T-helper 2 cell treated with Interferon-gamma antibody and Interleukin-4, amounts not matched to agents 5 μg/mL and 100 μg/mL, for 36 hours (primary cell): ENCODE results near the gene MEIS1.

Source experiments
- DNase-seq: peaks from one replicate; pipeline ENCODE4 v3.0.0; 2021; ENCODE audit warnings: low spot score
- H3K27ac Mint-ChIP-seq: one replicate; pipeline ENCODE4 v1.8.0; 2021; ENCODE audit warnings: mild to moderate bottlenecking, mixed read lengths
- H3K27me3 Mint-ChIP-seq: one replicate; pipeline ENCODE4 v1.8.0; 2021; ENCODE audit warnings: low read depth, mixed read lengths
- H3K36me3 Mint-ChIP-seq: one replicate; pipeline ENCODE4 v1.8.0; 2021; ENCODE audit warnings: low read depth, mixed read lengths
- H3K4me1 Mint-ChIP-seq: one replicate; pipeline ENCODE4 v1.8.0; 2021; ENCODE audit warnings: low read depth, mixed read lengths
- H3K4me3 Mint-ChIP-seq: one replicate; pipeline ENCODE4 v1.8.0; 2022; ENCODE audit warnings: mild to moderate bottlenecking, moderate library complexity, mixed read lengths
- H3K9me3 Mint-ChIP-seq: one replicate; pipeline ENCODE4 v1.8.0; 2021; ENCODE audit warnings: mixed read lengths

MEIS1 gene

DNA sequence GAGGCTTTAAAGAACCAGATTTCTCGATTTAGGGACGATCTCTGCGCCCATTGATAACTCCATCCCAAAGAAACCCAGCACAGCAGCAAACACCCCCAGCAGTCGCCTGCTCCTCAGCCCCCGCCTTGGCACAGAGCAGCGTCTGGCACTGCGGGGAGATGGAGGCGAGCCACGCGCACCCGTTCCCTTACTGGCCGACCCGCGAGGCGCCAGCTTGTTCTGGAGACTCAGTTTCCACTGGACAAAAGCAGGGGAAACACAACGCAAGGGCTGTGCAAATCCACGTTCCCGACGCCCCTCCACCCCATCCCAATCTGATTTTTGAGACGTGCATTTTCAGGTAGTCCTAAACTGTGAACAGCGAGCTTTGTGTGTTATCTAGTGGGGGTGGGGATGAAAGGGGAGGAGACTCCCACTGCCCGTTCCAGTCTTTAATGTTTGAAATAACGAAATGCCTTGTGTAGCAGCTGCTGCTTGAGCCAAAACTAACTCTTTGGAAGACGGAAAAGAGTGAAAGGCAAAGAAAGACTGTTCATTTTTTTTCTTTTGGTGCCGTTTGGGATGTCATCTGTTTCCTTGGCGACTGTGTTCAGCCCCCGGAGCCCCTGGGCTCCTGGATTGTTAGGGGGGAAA, 143.2 kb downstream of the MEIS1 start:
- Mint-ChIP-seq H3K27me3 (peaks cover 67% of the 10 kb centered on the region), H3K4me3 (no peak overlapping the region), H3K9me3 (no peaks in the 10 kb centered on the region), H3K4me1 (peaks cover 2% of the 10 kb centered on the region), H3K27ac (no peak overlapping the region), H3K36me3 (no peaks in the 10 kb centered on the region)
- no peak for DNase-seq

DNA sequence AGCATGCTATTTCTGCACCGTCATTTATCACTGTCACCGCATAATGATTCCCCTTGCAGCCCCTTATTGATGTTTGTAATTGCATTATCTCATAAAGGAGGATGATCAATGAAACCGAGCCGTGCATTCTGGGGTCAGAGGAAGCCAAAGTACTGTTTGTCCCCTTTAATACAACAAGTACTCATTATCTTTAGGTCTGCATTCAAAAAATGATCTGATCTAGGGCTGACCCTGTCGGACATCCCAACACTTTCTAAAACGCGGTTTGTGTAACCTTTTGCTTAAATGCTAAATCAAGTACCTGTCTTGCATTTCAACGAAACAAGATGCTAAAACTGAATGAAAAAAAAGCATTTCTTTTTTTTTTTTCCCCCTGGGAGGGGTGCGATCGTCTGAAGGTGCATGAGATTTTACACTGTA, 143.8 kb downstream of the MEIS1 start:
- Mint-ChIP-seq H3K27ac (no peak overlapping the region), H3K4me3 (no peak overlapping the region), H3K4me1 (peaks cover 2% of the 10 kb centered on the region), H3K27me3 (peaks cover 65% of the 10 kb centered on the region), H3K36me3 (no peaks in the 10 kb centered on the region), H3K9me3 (no peaks in the 10 kb centered on the region)
- DNase-seq: no peak

DNA sequence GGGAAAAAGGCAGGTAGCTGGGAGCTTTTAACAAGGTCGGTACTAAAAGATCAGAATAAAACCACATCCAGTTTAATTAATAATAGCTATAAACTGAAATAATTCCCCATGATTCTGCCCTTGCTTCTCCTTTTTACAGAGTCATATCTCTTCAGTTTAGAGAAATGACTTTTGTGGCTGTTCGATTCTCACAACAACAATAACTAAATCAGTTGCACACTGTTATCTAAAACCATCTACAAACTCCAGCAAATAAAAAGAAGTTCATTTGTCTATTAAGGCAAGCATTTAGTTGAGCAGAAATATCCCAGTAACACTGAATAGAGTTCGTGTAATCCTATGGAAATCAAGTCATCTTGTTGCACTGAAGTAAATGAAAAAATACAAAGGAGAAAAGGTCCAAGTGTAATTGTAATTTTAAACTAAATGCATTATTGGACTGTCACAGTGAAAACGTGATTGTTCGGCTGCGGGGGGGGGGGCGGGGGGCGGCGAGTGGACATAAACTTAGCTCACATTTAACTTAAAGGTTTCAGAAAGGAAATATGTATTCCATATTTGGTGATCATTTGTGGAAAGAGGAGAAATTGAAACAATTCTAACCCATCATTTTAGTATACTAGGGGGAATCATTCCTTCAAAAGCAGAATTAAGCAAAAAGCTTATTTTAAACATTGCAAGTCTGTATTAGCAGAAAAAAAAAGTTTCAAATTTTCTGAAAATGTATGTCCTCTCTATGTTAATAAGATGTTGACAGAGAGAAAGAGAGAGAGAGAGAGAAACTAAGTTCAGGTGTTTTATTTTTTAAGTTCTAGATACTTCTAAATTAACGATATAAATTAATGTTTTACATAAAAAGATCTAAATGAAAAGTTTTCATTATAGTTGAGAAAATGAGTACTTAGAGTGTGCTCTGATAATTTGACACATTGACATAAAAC, 144.5 kb downstream of the MEIS1 start:
- H3K9me3 Mint-ChIP-seq: no peaks in the 10 kb centered on the region
- H3K4me1 Mint-ChIP-seq: peaks cover 2% of the 10 kb centered on the region
- H3K27me3 Mint-ChIP-seq: peaks cover 59% of the 10 kb centered on the region
- DNase-seq: no peak
- H3K27ac Mint-ChIP-seq: no peak overlapping the region
- H3K4me3 Mint-ChIP-seq: no peak overlapping the region
- H3K36me3 Mint-ChIP-seq: no peaks in the 10 kb centered on the region

DNA sequence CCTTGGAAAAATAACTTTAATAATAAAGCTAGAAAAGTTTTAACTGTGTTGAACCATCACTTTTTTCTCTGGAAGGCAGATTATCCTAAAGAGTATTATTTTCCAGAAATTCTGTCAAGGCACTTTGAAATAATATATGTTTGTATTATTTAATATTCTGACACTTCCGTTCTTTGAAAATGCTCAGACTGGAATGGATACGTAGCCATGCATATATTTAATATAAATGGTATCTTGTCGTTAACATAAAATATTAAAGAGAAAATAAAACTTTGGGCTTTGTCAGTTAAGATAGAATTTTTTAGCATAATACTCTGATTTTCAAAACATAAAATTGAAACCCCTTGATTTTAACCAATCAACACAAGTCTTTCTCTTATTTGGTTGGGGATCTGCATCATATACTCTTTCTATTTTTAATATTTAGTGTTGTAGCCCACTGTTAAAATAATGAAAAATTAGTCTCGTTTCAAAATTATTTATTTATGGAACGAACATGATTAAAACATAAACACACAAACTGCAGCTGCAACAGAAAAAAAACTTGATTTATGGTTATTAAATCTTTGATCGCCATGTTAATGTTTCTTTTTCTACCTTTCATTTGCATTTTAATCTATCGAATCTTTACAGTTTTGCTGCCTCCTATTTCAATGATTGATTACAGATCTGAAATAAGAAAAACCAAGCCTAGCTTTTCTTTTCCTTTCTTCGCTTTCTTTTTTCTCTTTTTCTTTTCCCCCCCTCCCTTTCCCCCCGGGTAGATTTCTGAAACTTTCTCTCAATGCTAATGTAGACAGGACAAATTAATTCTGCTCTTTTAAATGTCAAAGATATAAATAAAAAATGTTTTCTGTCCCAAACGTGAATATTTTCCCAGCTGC, 145.5 kb downstream of the MEIS1 start:
- no peaks in the 10 kb centered on the region for H3K9me3 Mint-ChIP-seq
- H3K36me3 Mint-ChIP-seq: no peaks in the 10 kb centered on the region
- H3K4me3 Mint-ChIP-seq: no peak overlapping the region
- DNase-seq: no peak
- H3K27me3 Mint-ChIP-seq: peaks cover 50% of the 10 kb centered on the region
- peaks cover 2% of the 10 kb centered on the region for H3K4me1 Mint-ChIP-seq
- H3K27ac Mint-ChIP-seq: no peak overlapping the region

GRCh38 chr2:66581339-66582103, 146.6 kb downstream of the MEIS1 start:
- Mint-ChIP-seq H3K36me3 (no peaks in the 10 kb centered on the region), H3K27ac (no peak overlapping the region), H3K27me3 (peaks cover 48% of the 10 kb centered on the region), H3K4me1 (peaks cover 2% of the 10 kb centered on the region), H3K9me3 (no peaks in the 10 kb centered on the region), H3K4me3 (no peak overlapping the region)
- no peak for DNase-seq

DNA sequence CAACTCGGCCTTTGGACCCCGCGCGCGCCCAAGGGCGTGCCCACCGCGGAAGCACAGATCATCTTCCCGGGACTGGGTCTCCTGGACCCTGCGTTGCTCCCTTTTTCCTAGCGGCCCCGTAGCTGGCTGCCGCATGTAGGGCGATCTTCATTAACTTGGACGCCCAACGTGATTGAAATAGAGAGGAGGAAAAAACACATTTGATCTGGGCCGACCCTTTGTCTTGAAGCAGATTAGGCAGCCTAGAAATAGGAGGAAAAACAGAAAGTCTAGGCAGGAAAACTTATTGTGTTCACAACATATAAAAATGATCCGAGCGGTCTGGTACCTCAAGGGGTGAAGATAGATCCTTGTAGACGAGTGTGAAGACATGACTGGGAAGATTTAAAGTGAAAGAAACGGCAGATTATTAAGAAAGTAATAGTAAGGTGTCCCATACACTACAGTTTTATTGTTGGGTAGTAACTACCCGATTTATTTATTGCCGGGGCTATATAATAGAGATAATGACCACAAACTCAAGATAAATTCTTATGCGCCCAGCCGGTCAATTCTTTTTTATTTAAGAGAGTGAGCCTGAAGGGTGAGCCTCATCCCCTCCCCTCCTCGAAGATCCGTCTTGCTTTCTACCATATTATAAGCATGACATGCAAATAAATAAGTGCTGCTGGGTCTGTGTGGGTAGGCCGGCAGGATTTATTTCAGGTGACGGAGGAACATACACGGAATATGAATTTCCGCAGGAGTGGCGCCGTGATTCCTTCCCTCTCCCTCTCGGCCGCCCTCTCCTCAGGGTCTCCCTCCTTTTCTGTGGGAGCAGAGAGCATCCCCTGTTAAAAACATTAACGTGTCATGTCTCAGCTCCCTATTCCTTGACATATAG, 147.4 kb downstream of the MEIS1 start:
- Mint-ChIP-seq H3K27ac (no peak overlapping the region), H3K9me3 (no peaks in the 10 kb centered on the region), H3K36me3 (no peaks in the 10 kb centered on the region), H3K4me3 (no peak overlapping the region), H3K4me1 (peaks cover 2% of the 10 kb centered on the region), H3K27me3 (peaks cover 40% of the 10 kb centered on the region)
- no peak for DNase-seq

GRCh38 chr2:66582987-66583880, 148.3 kb downstream of the MEIS1 start:
- Mint-ChIP-seq H3K4me1 (peaks cover 2% of the 10 kb centered on the region), H3K9me3 (no peaks in the 10 kb centered on the region), H3K4me3 (no peak overlapping the region), H3K36me3 (no peaks in the 10 kb centered on the region), H3K27me3 (peaks cover 31% of the 10 kb centered on the region), H3K27ac (no peak overlapping the region)
- DNase-seq: no peak

DNA sequence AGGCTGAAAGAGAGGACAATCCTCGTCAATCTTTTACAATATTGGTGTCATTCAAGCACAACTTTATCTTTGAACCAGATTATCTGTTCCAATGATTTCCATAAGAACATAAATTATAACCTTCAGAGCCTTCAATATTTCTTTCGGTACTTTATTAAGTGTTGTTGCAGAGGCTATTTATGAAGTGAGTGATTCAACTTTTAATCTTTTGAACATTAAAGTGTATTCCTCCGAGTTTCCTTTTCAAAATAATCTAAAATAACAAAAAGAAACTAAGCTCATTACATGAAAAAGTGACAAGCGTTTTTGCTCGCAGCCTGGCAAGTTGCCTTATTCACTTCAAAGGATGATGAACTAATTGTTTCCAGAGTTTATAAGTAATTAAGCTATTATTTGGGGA, 149.0 kb downstream of the MEIS1 start:
- Mint-ChIP-seq H3K4me3 (no peak overlapping the region), H3K27me3 (peaks cover 25% of the 10 kb centered on the region), H3K4me1 (peaks cover 2% of the 10 kb centered on the region), H3K27ac (no peak overlapping the region), H3K36me3 (no peaks in the 10 kb centered on the region), H3K9me3 (no peaks in the 10 kb centered on the region)
- DNase-seq: no peak

GRCh38 chr2:66585587-66585986, 150.7 kb downstream of the MEIS1 start:
- Mint-ChIP-seq H3K36me3 (no peaks in the 10 kb centered on the region), H3K4me3 (no peak overlapping the region), H3K27me3 (peaks cover 9% of the 10 kb centered on the region), H3K9me3 (no peaks in the 10 kb centered on the region), H3K27ac (no peak overlapping the region), H3K4me1 (peaks cover 2% of the 10 kb centered on the region)
- DNase-seq: no peak

DNA sequence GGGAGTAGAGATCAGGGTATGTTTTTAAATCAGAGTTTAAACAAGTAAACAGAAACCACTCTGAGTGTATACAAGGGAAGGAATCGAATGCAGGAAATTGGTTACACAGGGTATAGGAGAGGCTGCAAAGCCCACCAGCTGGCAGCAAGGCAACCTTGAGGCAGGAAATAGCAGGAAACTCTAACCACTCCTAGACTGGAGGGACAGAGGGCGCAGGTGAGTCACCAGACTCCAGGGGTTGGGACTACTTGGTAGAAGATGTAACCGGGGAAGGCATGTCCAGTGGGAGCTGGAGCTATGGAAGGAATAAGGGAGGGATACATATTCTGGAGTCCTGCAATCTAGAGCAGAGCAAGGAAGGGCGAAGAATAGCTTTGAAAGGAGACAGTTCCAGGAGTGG, 152.3 kb downstream of the MEIS1 start:
- no peaks in the 10 kb centered on the region for H3K36me3 Mint-ChIP-seq
- H3K9me3 Mint-ChIP-seq: no peaks in the 10 kb centered on the region
- no peaks in the 10 kb centered on the region for H3K4me1 Mint-ChIP-seq
- no peak overlapping the region for H3K27ac Mint-ChIP-seq
- no peak for DNase-seq
- H3K4me3 Mint-ChIP-seq: no peak overlapping the region
- H3K27me3 Mint-ChIP-seq: peaks cover 3% of the 10 kb centered on the region

DNA sequence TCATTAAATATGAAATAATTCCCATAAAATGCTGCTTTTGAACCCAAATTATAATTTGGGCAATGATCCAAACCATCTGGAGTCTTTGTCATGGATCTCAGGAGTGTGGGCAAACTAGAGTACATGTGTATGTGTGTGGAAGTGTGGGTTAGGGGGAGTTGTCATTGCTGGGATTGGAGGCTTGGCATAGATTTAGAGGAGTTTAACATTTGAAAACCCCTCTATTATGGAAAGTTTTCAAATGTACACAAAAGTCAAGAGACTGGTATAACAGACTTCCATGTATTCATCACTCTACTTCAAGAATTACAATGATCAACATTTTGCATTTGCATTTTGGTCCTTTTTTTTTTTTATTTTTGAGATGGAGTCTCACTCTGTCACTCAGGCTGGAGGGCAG, 159.1 kb downstream of the MEIS1 start:
- no peak overlapping the region for H3K27ac Mint-ChIP-seq
- H3K36me3 Mint-ChIP-seq: no peaks in the 10 kb centered on the region
- no peak overlapping the region for H3K4me3 Mint-ChIP-seq
- no peaks in the 10 kb centered on the region for H3K4me1 Mint-ChIP-seq
- H3K9me3 Mint-ChIP-seq: no peaks in the 10 kb centered on the region
- no peak for DNase-seq
- no peaks in the 10 kb centered on the region for H3K27me3 Mint-ChIP-seq

DNA sequence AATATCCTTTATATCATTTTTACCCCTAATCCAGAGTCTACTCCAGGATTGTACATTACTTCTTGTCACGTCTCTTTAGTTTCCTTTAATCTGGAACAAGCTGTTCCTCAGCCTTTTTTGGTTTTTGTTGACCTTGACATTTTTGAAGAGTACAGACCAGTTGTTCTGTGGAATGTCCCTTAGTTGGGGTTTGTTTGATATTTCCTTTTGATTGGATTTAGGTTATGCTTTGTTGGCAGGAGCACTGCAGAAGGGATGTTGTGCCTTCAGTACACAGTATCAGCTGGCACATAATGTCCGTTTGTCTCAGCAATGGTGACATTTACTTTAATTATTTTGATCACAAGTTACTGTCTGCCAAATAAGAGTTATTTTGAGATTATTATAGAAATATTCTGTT, 160.6 kb downstream of the MEIS1 start:
- H3K9me3 Mint-ChIP-seq: no peaks in the 10 kb centered on the region
- H3K4me1 Mint-ChIP-seq: no peaks in the 10 kb centered on the region
- H3K4me3 Mint-ChIP-seq: no peak overlapping the region
- no peak overlapping the region for H3K27ac Mint-ChIP-seq
- H3K27me3 Mint-ChIP-seq: no peaks in the 10 kb centered on the region
- H3K36me3 Mint-ChIP-seq: no peaks in the 10 kb centered on the region
- no peak for DNase-seq
